Body of pancreas (tissue), 4 donors: Measurements from ENCODE around the gene NBPF6. TPM values are rescaled to one million over a fixed set of nuclear protein-coding genes. Genes with fewer than 3 reads are reported as not detected.
"Not testable (repeated sequence)": the region's sequence is repeated elsewhere in the genome, so short reads cannot be mapped to it uniquely, and the experiment has no call there.

Experiments used
- ATAC-seq: fragments of 150-250 bp; one replicate; pipeline ENCODE4 v1.9.1; 2016
- DNase-seq, 4 donors: peaks; one replicate each; pipeline ENCODE4 v3.0.0-alpha.2; 2019
- H3K27ac ChIP-seq, 4 donors: fragments of 200-600 bp; sonication (generic); 1 replicate in 3 of 4; 2 replicates in 1 of 4; pipeline versions ENCODE4 v1.5.1 to v1.6.1; 2016 to 2019; ENCODE audit warnings: mild to moderate bottlenecking in 1 of 4, mixed read lengths in 1 of 4, moderate library complexity in 1 of 4
- H3K27me3 ChIP-seq, 2 donors: fragments of 200-600 bp; sonication (generic); one replicate each; pipeline ENCODE4 v1.6.0; 2016; ENCODE audit warnings: mild to moderate bottlenecking in 1 of 2
- H3K36me3 ChIP-seq, 2 donors: fragments of 200-600 bp; sonication (generic); replicated peaks in 1 of 2; 2 replicates each; pipeline ENCODE4 v1.5.1; 2016; ENCODE audit warnings: low read depth in 2 of 2; ENCODE audit not compliant: insufficient read depth in 1 of 2
- H3K4me1 ChIP-seq: fragments of 200-600 bp; sonication (generic); one replicate; pipeline ENCODE4 v1.6.0; 2016
- H3K4me3 ChIP-seq, 2 donors: fragments of 200-600 bp; sonication (generic); 1 replicate in 1 of 2; 2 replicates in 1 of 2; pipeline ENCODE4 v1.5.1; 2016 to 2019
- H3K9me3 ChIP-seq, 3 donors: fragments of 200-600 bp; sonication (generic); 1 replicate in 2 of 3; 2 replicates in 1 of 3; pipeline ENCODE4 v1.5.1; 2016
- CTCF ChIP-seq, 7 experiments: fragments of 450-650 bp in 4 of 7; fragments of 200-600 bp in 3 of 7; sonication (generic) in 3 of 7; IDR thresholded peaks; one replicate each; pipeline ENCODE4 v1.5.1; 2016 to 2019; ENCODE audit warnings: antibody characterized with exemption in 7 of 7
- POLR2A ChIP-seq, 3 donors: fragments of 450-650 bp; IDR thresholded peaks; one replicate each; pipeline ENCODE4 v1.6.1; 2016; ENCODE audit warnings: antibody characterized with exemption in 3 of 3, mild to moderate bottlenecking in 2 of 3
- WGBS, 2 donors: methylation state at CpG; one replicate each; pipeline ENCODE4 v1.1.5; 2017; 5-methylcytosine and 5-hydroxymethylcytosine counted together
- intact Hi-C: fragments of 100-400 bp; cut with DNase I; formaldehyde crosslinking; loops from one replicate; pipeline ENCODE4 v1.15.1; 2023
- total RNA-seq, 2 donors: library from RNA; depleted of rRNA; stranded (reverse); fragments of >200 nt; gene quantifications; one replicate each; pipeline ENCODE4 v1.1.0, GENCODE V29; 2016

NBPF6 gene
- total RNA-seq, 2 donors from 2014 or later, result not detected

- no peaks in the 10 kb centered on the region for H3K4me1 ChIP-seq
- H3K27ac ChIP-seq, result no peak overlapping the region
- H3K4me3 ChIP-seq, result no peak overlapping the region
- H3K36me3 ChIP-seq, result no peaks in the 10 kb centered on the region
- WGBS, 2 donors, result 38 to 39% methylated on average over 3 of the region's 3 CpGs
- no peak for TF ChIP-seq CTCF (IDR thresholded peaks at IDR 0.05)
- TF ChIP-seq POLR2A (IDR thresholded peaks at IDR 0.05), result no peak
- intact Hi-C loops, result loop anchor here (5.0 to 10.0 kb wide), 3 partner anchors 53 to 383 kb away; partner anchors contain the start of gene EEIG2
- DNase-seq, result no peak
- no peaks in the 10 kb centered on the region for H3K9me3 ChIP-seq
- no peak for ATAC-seq
- H3K27me3 ChIP-seq, result no peaks in the 10 kb centered on the region
These were observed 61.6 kb downstream of the NBPF6 start for GRCh38 chr1:108511764-108512163.

- H3K9me3 ChIP-seq, result no peaks in the 10 kb centered on the region
- H3K36me3 ChIP-seq, result no peaks in the 10 kb centered on the region
- WGBS, 2 donors, result 38 to 41% methylated on average over 6 of the region's 6 CpGs
- no peaks in the 10 kb centered on the region for H3K27me3 ChIP-seq
- H3K4me3 ChIP-seq, result no peak overlapping the region
- ATAC-seq (peak; percentile 66), DNase-seq (no peak)
- H3K27ac ChIP-seq, result no peak overlapping the region
- no peaks in the 10 kb centered on the region for H3K4me1 ChIP-seq
- intact Hi-C loops, result loop anchor here (5.0 to 10.0 kb wide), 3 partner anchors 52 to 382 kb away; partner anchors contain the start of gene EEIG2
- peak; percentile 70 to 93 (median 88) for TF ChIP-seq CTCF (IDR thresholded peaks at IDR 0.05)
- TF ChIP-seq POLR2A (IDR thresholded peaks at IDR 0.05), result no peak
These were observed 62.3 kb downstream of the NBPF6 start for GRCh38 chr1:108512239-108513043.

- Histone ChIP-seq H3K4me3 (no peak overlapping the region), H3K36me3 (no peaks in the 10 kb centered on the region), H3K27ac (no peak overlapping the region), H3K9me3 (no peaks in the 10 kb centered on the region), H3K4me1 (no peaks in the 10 kb centered on the region), H3K27me3 (no peaks in the 10 kb centered on the region)
- intact Hi-C loops, result loop anchor here (5.0 to 10.0 kb wide), 3 partner anchors 52 to 382 kb away; partner anchors contain the start of gene EEIG2
- WGBS, 2 donors, result 28 to 31% methylated on average over 2 of the region's 2 CpGs
- TF ChIP-seq POLR2A (IDR thresholded peaks at IDR 0.05) (no peak), CTCF (IDR thresholded peaks at IDR 0.05) (no peak)
- no peak for DNase-seq
- no peak for ATAC-seq
These were observed 62.9 kb downstream of the NBPF6 start for GRCh38 chr1:108513044-108513415.

GRCh38 chr1:108513914-108514313, 63.8 kb downstream of the NBPF6 start:
- not testable (repeated sequence) for DNase-seq, ATAC-seq, H3K4me3 ChIP-seq, H3K4me1 ChIP-seq, H3K27ac ChIP-seq, H3K9me3 ChIP-seq, H3K36me3 ChIP-seq, H3K27me3 ChIP-seq
- 85 to 100% methylated on average over 2 of the region's 2 CpGs for WGBS, 2 donors
- intact Hi-C loops, result loop anchor here (5.0 to 10.0 kb wide), 3 partner anchors 51 to 381 kb away; partner anchors contain the start of gene EEIG2

- H3K27me3 ChIP-seq, H3K36me3 ChIP-seq, H3K27ac ChIP-seq, H3K9me3 ChIP-seq, H3K4me1 ChIP-seq, ATAC-seq, H3K4me3 ChIP-seq, DNase-seq: not testable (repeated sequence)
- intact Hi-C loops, result loop anchor here (10.0 kb wide), 2 partner anchors 47 to 377 kb away; partner anchors contain the start of gene EEIG2
- WGBS, 2 donors, result 61 to 72% methylated on average over 6 of the region's 6 CpGs
These were observed 67.3 kb downstream of the NBPF6 start for GRCh38 chr1:108517301-108517897.

Other genes starting within 250 kb of the NBPF6 start
- 10 to 100 TPM in 1 of 2 donors, 1 to 10 TPM in 1; 6.3 to 21.5 TPM for gene SLC25A24, start 250.0 kb upstream of the NBPF6 start, total RNA-seq
- not detected for gene NBPF4, start 206.3 kb upstream of the NBPF6 start, total RNA-seq
- 1 to 10 TPM; 7.0 to 9.2 TPM for gene EEIG2, start 109.8 kb downstream of the NBPF6 start, total RNA-seq
- gene HENMT1, start 210.8 kb downstream of the NBPF6 start, total RNA-seq, result 1 to 10 TPM; 1.3 to 1.6 TPM
- 10 to 100 TPM; 28.3 to 29.3 TPM for gene PRPF38B, start 242.0 kb downstream of the NBPF6 start, total RNA-seq